ENCODE data around the gene PNKD.
"Not testable (repeated sequence)": the region's sequence is repeated elsewhere in the genome, so short reads cannot be mapped to it uniquely, and the experiment has no call there.

The PNKD gene

DNA sequence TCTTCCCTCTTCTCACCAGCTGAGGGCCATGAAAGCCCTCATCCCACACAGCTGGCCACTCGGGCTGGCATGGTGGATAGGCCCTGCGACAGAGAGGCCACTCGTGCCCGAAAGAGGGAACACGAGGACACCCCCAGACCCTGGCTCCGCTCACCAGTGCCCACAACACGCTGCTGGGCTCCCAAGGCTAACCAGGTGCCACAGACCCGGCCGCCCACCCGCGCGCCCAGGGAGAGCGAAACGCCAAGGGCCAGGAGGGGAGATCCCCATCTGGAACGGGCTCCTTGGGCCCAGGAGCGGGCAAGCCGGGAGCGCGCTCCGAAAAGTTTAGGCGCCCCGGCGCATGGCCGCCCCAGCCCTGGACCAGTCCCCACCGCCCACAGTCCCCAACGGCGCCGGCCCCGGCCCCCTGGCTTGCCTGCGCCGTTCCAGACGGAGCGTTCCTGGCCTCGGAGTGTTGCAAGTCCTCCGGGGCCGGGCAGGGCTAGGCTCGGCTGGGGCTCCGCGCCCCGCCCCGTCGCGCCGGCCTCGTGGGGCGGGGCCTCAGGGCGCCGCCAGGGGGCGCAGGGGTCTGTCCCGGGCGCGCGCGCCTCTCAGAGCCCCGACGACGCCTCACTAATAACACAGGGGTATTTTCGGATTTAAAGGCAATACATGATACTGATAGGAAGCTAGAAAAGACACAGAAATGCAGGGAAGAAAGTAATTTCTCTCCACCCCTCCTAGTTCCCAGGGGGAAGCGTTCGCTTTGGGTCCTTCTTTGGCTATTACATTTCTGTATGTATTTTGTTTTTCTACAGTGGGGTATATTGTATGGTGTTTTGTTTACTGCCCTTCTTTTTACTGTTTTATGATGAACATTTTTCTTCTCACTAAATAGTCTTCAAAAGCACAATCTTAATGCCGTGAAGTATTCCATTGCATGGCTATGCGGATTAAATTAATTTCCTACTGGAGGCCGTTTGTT lies 22.0 kb downstream of the PNKD start, which contains the start of gene TMBIM1:
Gene TMBIM1, minus strand, starts transcription at position 456 of the 967 bp plus-strand sequence. CDS start 10,362 bp downstream, outside the sequence.
- peak; percentile 78 for DNase-seq (ENCODE audit: low read depth)

DNA sequence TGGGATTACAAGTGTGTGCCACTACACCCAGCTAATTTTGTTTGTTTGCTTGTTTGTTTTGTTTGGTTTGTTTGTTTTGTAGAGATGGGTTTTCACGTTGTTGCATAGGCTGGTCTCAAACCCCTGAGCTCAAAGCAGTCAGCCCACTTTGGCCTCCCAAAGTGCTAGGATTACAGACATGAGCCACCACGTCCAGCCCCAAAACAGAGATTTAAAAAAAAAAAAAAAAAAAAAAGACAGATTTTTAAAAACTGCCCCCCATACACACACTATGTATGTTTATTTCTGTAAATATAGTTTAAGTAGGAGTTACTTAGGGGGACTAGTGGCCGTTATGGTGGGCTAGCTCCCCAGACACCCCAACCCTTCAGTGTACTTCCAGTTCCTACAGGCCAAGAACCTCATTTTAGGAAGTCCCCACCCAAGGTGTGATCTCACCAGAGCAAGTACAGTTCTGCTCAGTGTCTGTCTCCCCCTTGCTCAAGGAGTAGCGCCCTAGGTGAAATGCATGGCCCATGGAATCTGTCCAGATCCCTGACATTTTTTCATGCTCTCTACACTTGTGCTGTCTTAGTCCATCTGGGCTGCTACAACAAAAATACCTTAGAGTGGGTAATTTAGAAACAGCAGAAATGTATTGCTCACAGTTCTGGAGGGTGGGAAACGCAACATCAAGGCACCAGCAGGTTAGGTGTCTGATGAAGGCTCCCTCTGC lies 23.6 kb downstream of the PNKD start:
- DNase-seq (ENCODE audit: low read depth): no peak

GRCh38 chr2:218294430-218295022 lies 24.2 kb downstream of the PNKD start:
- DNase-seq (ENCODE audit: low read depth): no peak

GRCh38 chr2:218295029-218295428 lies 24.7 kb downstream of the PNKD start:
- no peak for DNase-seq (ENCODE audit: low read depth)

DNA sequence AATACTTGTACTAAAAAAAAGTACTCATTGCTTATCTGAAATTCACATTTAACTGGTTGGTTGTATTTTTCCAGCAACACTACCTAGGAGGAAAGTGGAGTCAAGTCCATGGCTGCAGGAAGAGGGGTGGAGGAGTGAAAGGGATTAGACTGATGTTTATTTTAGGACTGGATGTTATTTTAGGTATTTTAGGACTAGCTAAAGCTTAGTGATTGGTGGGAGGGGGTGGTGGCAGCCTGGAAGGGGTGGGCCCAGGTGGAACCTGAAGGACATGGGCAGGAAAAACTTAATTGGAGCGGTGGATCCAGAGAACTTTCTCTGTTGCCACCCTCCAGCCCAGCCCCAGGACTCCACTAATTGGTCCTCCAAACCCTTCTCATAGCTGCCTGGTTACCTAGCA lies 25.9 kb downstream of the PNKD start:
- no peak for DNase-seq (ENCODE audit: low read depth)

- DNase-seq (ENCODE audit: low read depth): no peak
These were observed 26.5 kb downstream of the PNKD start for GRCh38 chr2:218296847-218297246.

DNA sequence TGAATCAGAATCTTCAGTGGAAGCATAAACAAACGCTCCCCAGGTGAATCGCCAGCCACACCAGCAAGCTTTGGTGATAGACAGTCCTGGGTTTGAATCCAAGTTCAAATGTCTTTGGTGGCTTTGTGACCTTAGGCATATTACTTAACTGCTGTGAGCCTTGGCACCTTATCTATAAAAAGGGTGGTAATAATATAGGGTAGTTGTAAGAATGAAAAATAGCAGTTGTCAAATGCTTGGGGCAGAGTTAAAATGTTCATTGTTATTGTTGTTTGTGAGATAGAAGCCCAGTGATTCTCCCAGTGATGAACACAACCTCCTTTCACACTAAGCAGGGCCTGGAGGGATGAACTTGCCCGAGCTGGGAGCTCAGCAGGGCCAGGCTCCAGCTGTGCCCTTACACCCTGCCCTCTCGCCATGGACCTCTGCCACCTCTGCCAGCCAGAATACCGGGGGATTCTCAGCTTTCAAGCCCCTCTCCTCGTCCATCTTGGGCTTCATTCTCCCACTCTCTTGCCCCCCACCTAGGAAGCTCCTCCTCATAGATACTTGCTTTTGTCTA lies 28.1 kb downstream of the PNKD start:
- DNase-seq (ENCODE audit: low read depth): no peak

DNA sequence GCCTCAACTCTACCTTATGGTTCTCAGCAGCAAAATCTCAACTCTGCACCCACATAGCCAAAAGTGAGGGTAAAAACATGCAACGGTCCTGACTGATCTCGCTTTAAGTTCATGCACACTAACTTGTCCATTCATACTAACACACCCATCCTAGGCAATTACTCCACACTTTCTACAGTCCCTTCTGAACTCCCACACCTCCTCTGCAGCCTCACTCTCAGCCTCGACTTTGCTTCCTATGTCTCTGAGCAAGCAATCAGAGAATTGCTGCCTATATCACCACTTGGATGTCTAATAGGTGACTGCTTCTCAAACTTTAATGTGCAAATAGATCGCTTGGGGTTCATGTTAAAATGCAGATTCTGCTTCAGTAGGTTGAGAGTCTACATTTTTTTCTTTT lies 29.8 kb downstream of the PNKD start:
- no peak for DNase-seq (ENCODE audit: low read depth)

DNA sequence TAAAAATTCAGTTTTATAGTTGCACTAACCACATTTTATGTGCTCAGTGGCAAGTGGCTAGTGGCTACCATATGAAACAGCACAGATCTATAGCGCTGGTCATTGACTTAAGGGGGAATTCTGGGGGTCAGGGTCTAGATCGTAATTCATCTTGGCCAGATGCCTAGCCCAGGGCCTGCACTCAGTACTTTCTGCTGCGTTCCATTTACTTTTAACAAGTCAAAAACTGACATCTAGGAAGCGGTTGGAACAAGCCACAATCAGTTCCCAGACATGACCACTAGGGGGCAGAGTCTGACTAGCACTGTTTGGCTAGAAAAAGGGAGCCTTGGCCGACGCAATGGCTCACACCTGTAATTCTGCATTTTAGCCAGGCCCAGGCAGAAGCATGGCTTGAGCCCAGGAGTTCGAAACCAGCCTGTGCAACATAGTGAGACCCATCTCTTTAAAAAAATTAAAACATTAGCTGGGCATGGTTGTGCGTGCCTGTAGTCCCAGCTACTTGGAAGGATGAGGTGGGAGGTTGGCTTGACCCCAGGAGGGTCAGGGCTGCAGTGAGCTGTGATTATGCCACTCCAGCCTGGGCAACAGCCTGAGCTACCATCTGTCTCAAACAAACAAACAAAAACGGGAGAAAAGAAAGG lies 31.0 kb downstream of the PNKD start:
- peak; percentile 75 for DNase-seq (ENCODE audit: low read depth)

- no peak for DNase-seq (ENCODE audit: low read depth)
These were observed 35.1 kb downstream of the PNKD start for GRCh38 chr2:218305383-218305782.

DNA sequence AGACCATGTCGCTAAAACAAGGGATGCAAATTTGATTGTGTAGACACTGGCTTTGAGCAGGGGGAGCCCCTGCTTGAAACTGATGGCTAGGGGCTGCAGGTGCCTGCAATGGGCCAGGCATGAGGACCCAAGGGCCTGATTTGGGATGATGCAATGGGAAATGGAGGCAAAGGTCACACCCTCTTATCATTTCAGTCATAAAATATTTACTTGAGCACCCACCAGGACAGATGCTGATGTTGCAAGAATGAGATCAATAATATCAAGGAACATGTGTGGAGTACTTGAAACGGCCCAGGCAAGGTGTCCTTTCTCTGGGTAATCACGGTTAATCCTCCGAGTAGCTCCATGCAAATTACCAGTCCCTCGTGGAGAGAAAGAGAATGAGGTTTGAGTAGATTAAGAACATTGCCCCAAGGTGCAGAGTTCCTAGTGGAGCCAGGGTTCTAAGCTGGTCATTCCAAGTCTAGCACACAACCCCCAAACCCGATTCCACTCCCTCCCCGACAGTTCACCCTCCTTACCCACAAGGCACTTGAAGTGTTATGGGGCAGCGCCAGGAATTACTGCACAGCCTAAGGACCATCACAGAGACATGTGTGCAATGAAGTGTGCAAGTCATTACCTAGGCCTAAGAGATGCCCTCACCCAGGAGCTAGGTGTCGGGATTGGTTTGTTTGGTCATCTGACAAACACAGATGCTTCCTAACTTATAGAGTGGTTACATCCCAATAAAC lies 36.0 kb downstream of the PNKD start:
- no peak for DNase-seq (ENCODE audit: low read depth)

- DNase-seq (ENCODE audit: low read depth): no peak
These were observed 37.2 kb downstream of the PNKD start for GRCh38 chr2:218307415-218308090.

DNA sequence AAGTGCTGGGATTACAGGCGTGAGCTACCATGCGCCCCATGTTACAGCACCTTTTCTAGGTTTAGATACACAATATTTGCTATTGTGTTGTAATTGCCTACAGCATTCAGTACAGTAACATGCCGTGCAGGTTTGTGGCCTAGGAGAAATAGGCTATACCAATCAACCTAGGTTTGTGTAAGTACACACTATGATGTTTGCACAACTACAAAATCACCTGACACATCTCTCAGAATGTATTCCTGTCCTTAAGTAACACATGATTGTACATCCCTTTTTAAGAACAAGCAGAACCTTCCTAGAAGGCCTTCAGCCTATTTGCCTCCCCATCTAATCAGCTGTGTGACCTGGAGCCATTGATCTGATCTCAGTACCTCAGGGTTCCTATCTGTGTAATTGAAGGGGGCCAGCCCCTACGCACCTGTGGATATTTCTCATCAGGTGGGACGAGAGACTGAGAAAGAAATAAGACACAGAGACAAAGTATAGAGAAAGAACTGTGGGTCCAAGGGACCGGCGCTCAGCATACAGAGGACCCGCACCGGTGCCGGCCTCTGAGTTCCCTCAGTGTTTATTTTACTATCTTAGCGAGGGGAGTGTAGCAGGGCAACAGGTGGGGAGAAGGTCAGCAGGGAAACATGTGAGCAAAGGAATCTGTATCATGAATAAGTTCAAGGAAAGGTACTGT lies 40.7 kb downstream of the PNKD start:
- no peak for DNase-seq (ENCODE audit: low read depth)

GRCh38 chr2:218311541-218312266 lies 41.4 kb downstream of the PNKD start:
- DNase-seq (ENCODE audit: low read depth): not testable (repeated sequence)

DNA sequence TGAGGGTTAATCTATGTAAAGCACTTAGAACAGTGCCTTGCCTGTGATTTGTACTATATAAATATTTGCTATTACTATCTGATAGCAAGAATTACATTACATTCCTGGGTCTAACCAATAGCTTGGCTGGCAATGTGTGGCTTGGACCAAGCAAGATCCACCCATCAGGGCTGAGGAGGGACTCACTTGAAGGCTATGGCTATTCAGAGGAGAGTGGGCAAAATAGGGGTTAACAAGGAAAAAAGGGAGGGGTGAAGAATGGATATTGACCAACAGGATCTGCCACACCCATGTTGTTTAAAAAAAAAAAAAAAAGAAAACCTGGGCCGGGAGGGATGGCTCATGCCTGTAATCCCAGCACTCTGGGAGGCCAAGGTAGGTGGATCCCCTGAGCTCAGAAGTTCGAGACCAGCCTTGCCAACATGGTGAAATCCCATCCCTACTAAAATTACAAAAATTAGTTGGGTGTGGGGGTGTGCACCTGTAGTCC lies 42.0 kb downstream of the PNKD start:
- no peak for DNase-seq (ENCODE audit: low read depth)

- DNase-seq (ENCODE audit: low read depth): no peak
These were observed 43.0 kb downstream of the PNKD start for GRCh38 chr2:218313356-218313755.

DNA sequence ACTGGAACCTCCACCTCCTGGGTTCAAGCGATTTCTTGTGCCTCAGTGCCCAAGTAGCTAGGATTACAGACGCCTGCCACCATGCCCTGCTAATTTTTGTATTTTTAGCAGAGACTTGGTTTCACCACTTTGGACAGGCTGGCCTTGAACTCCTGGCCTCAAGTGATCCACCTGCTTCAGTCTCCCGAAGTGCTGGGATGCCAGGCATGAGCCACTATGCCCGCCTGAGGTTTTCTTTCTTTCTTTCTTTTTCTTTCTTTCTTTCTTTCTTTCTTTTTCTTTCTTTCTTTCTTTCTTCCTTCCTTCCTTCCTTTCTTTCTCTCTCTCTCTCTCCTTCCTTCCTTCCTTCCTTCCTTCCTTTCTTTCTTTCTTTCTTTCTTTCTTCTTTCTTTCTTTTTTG lies 44.4 kb downstream of the PNKD start:
- DNase-seq (ENCODE audit: low read depth): not testable (repeated sequence)

DNA sequence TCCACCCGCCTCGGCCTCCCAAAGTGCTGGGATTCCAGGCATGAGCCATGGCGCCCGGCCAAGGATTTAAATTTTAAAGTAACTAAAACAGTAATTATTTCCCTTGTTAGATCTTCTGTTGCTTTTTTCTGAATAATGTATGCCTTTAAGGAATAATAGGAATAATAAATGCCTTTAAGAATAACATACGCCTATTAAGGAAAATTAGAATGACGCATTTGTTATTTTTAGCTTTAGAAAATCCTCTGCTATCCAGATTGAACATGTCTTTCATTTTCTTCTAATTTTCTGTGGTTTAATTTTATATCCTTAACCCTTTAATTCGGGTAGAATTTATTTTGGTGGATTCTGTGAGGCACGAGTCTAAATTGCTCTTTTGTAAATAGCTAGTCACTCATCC lies 45.1 kb downstream of the PNKD start:
- no peak for DNase-seq (ENCODE audit: low read depth)

- DNase-seq (ENCODE audit: low read depth): no peak
These were observed 46.9 kb downstream of the PNKD start for GRCh38 chr2:218317303-218317630.

Data from activated T-helper 1 cell treated with Interleukin-2 at 50 U/mL for 16 hours (primary cell).